Epithelial cell of proximal tubule (primary cell): ENCODE results near the gene SLC7A6. TPM values are rescaled to one million over a fixed set of nuclear protein-coding genes. Genes with fewer than 3 reads are reported as not detected.
A peak's percentile ranks its signal among the peaks of the same experiment; 100 is the strongest.

Experiments used
- DNase-seq: peaks from one replicate; pipeline ENCODE4 v3.0.0-alpha.2; 2011; ENCODE audit warnings: low read depth
- H3K4me3 ChIP-seq: 2 replicates; pipeline ENCODE4 v1.5.1; 2011; ENCODE audit warnings: low read depth, mild to moderate bottlenecking, low read length
- CTCF ChIP-seq: conservative IDR thresholded peaks from 2 replicates; pipeline ENCODE4 v1.5.1; 2012; ENCODE audit warnings: low read depth, mild to moderate bottlenecking, low read length
- total RNA-seq: library from RNA; depleted of rRNA; stranded (reverse); fragments of >200 nt; gene quantifications from 2 replicates; pipeline ENCODE4 v1.2.3, GENCODE V29; 2015

Gene SLC7A6
- 10.6 and 25.3 TPM in 2 replicates for total RNA-seq

GRCh38 chr16:68264128-68265077 lies at the start of gene SLC7A6:
Gene SLC7A6 (plus strand): TSS chr16:68264526. CDS start chr16:68274727, 10,201 bp downstream.
- peak within 1 kb of the TSS; percentile 65 for H3K4me3 ChIP-seq
- TF ChIP-seq CTCF: peak; percentile 65
- DNase-seq: no peak

GRCh38 chr16:68214726-68215125 lies 49.6 kb upstream of the SLC7A6 start:
- no peak overlapping the region for H3K4me3 ChIP-seq
- DNase-seq: no peak
- no peak for TF ChIP-seq CTCF

- no peak for DNase-seq
- no peak overlapping the region for H3K4me3 ChIP-seq
- TF ChIP-seq CTCF: no peak
Observed at GRCh38 chr16:68215302-68215701, 49.0 kb upstream of the SLC7A6 start.

DNA sequence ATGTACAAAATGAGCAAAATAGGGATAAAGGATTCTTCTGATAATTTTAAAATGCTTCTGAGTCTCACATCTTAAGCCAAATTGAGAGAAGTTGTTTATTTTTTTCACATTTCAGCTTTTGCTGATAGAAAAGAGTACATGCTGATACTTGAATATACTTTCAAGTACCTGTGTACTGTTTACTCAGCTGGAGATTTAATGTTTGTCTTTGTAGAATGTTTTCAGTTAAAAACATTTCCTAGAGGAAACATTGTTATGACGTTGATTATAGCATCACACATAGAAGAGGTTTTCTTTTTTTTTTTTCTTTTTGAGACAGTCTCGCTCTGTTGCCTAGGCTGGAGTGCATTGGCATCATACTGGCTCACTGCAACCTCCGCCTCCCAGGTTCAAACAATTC lies 48.1 kb upstream of the SLC7A6 start:
- TF ChIP-seq CTCF: no peak
- H3K4me3 ChIP-seq: no peak overlapping the region
- DNase-seq: no peak

DNA sequence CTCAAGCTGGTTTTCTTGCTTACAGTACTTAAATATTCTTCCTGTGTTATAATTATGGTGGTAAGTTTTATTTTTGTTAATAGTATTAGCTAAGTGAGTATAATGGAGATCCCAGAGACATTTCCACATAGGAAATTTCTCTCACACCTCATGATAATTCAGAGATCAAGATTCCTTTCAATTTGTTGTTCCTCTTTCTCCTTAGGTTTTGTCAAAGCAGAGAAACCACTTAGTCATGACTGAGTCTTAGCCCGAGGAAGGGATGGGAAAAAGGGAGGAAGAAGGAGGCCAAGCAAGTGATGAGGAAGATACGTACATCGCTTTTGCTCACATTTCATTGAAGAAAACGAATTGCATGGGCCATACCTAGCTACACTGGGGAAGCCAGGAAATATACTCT lies 46.8 kb upstream of the SLC7A6 start:
- H3K4me3 ChIP-seq: no peak overlapping the region
- DNase-seq: no peak
- no peak for TF ChIP-seq CTCF

GRCh38 chr16:68219725-68220351 lies 44.5 kb upstream of the SLC7A6 start:
- DNase-seq: no peak
- TF ChIP-seq CTCF: no peak
- no peak overlapping the region for H3K4me3 ChIP-seq
